ENCODE measurements around the gene CFAP126. TPM values are rescaled to one million over a fixed set of nuclear protein-coding genes. Genes with fewer than 3 reads are reported as not detected.
"Not testable (repeated sequence)": the region's sequence is repeated elsewhere in the genome, so short reads cannot be mapped to it uniquely, and the experiment has no call there.

CFAP126 gene
- polyA plus RNA-seq, 1 donor (not counting 4 experiments of a cell fraction or from before 2014, with no cell fraction given) = not detected

DNA sequence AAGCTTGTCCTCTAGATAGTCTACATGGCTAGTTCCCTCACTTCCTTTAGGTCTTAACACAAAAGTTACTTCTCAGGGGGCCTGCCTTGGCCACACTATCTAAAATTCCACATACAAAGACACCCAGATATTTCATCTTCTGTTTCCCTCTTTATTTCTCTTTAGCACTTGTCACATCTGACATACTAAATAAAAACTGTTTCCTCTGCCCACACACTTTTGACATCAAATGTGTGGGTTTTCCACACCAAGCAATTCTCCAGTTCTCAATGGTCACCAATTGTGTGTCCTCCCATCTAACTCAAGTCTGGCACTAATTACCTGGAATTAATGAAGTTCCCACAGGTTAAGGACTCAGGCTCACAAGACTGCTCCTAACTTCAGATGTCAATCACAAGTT is 25.5 kb upstream of the CFAP126 start:
- no peak overlapping the region for H3K9ac ChIP-seq (ENCODE audit: control insufficient read depth, extremely low read depth, insufficient read depth, low read length)
- FAIRE-seq (no peak), DNase-seq (ENCODE audit: low read depth, low spot score) (no peak)
- H3K4me3 ChIP-seq (ENCODE audit: control insufficient read depth in 2 of 3, extremely low read depth in 1 of 3, insufficient read depth in 2 of 3, low read depth in 1 of 3, low read length in 3 of 3) = no peak overlapping the region
- no peak for TF ChIP-seq EZH2 (IDR thresholded peaks at IDR 0.05; ENCODE audit: low read length)
- TF ChIP-seq, protein P1, sequence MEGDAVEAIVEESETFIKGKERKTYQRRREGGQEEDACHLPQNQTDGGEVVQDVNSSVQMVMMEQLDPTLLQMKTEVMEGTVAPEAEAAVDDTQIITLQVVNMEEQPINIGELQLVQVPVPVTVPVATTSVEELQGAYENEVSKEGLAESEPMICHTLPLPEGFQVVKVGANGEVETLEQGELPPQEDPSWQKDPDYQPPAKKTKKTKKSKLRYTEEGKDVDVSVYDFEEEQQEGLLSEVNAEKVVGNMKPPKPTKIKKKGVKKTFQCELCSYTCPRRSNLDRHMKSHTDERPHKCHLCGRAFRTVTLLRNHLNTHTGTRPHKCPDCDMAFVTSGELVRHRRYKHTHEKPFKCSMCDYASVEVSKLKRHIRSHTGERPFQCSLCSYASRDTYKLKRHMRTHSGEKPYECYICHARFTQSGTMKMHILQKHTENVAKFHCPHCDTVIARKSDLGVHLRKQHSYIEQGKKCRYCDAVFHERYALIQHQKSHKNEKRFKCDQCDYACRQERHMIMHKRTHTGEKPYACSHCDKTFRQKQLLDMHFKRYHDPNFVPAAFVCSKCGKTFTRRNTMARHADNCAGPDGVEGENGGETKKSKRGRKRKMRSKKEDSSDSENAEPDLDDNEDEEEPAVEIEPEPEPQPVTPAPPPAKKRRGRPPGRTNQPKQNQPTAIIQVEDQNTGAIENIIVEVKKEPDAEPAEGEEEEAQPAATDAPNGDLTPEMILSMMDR (optimal IDR thresholded peaks at IDR 0.05 in 1 of 3, IDR thresholded peaks at IDR 0.05 in 1 of 3, conservative IDR thresholded peaks at IDR 0.05 in 1 of 3; ENCODE audit: extremely low read depth in 1 of 3, insufficient read depth in 2 of 3, low read length in 3 of 3) = no peak
- H3K4me2 ChIP-seq (ENCODE audit: control insufficient read depth, extremely low read depth, insufficient read depth, low read depth, low read length) = no peak overlapping the region
- H3K27ac ChIP-seq (ENCODE audit: control insufficient read depth, insufficient read depth, low read length) = no peak overlapping the region
- no peaks in the 10 kb centered on the region for H3K79me2 ChIP-seq (ENCODE audit: control insufficient read depth, insufficient read depth, low read length)
- H3K9me1 ChIP-seq (ENCODE audit: control insufficient read depth, extremely low read depth, insufficient read depth, low read length) = no peaks in the 10 kb centered on the region
- H4K20me1 ChIP-seq (ENCODE audit: control insufficient read depth, extremely low read depth, insufficient read depth, low read length) = no peaks in the 10 kb centered on the region
- H3K4me1 ChIP-seq (ENCODE audit: control insufficient read depth, extremely low read depth, insufficient read depth, low read length) = no peaks in the 10 kb centered on the region
- no peak overlapping the region for H2AFZ ChIP-seq (ENCODE audit: control insufficient read depth, low read length)
- H3K36me3 ChIP-seq (ENCODE audit: control insufficient read depth in 2 of 2, extremely low read depth in 1 of 2, insufficient read depth in 2 of 2, low read length in 2 of 2) = no peaks in the 10 kb centered on the region
- no peaks in the 10 kb centered on the region for H3K9me3 ChIP-seq (ENCODE audit: control insufficient read depth, low read depth, low read length)
- dilution Hi-C loops (cut with MboI; ENCODE audit: extremely low pct_ligation_motif_present, low sequenced_read_pairs) = no loop called here
- no peaks in the 10 kb centered on the region for H3K27me3 ChIP-seq (ENCODE audit: control insufficient read depth, extremely low read depth, insufficient read depth, low read length)

DNA sequence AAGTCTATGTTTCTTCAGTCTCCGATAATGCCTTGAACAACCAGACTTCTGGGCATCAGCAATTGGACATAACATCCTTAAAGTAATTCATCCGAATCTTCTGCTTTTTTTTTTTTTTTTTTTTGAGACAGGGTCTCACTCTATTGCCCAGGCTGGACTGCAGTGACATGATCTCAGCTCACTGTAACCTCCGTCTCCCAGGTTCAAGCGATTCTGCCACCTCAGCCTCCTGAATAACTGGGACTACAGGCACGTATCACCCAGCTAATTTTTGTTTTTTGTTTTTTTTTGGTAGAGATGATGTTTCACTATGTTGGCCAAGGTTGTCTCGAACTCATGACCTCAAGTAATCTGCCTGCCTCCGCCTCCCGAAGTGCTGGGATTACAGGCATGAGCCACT is 23.9 kb upstream of the CFAP126 start:
- no peak for TF ChIP-seq EZH2 (IDR thresholded peaks at IDR 0.05; ENCODE audit: low read length)
- TF ChIP-seq, protein P1 (optimal IDR thresholded peaks at IDR 0.05 in 1 of 3, IDR thresholded peaks at IDR 0.05 in 1 of 3, conservative IDR thresholded peaks at IDR 0.05 in 1 of 3; ENCODE audit: extremely low read depth in 1 of 3, insufficient read depth in 2 of 3, low read length in 3 of 3) = no peak
- dilution Hi-C loops (cut with MboI; ENCODE audit: extremely low pct_ligation_motif_present, low sequenced_read_pairs) = no loop called here
- Histone ChIP-seq H3K4me3 (ENCODE audit: control insufficient read depth in 2 of 3, extremely low read depth in 1 of 3, insufficient read depth in 2 of 3, low read depth in 1 of 3, low read length in 3 of 3) (no peak overlapping the region), H3K9ac (ENCODE audit: control insufficient read depth, extremely low read depth, insufficient read depth, low read length) (no peak overlapping the region), H3K36me3 (ENCODE audit: control insufficient read depth in 2 of 2, extremely low read depth in 1 of 2, insufficient read depth in 2 of 2, low read length in 2 of 2) (no peaks in the 10 kb centered on the region), H2AFZ (ENCODE audit: control insufficient read depth, low read length) (no peak overlapping the region), H3K27ac (ENCODE audit: control insufficient read depth, insufficient read depth, low read length) (no peak overlapping the region), H3K4me1 (ENCODE audit: control insufficient read depth, extremely low read depth, insufficient read depth, low read length) (no peaks in the 10 kb centered on the region), H3K9me3 (ENCODE audit: control insufficient read depth, low read depth, low read length) (no peaks in the 10 kb centered on the region), H3K27me3 (ENCODE audit: control insufficient read depth, extremely low read depth, insufficient read depth, low read length) (no peaks in the 10 kb centered on the region), H4K20me1 (ENCODE audit: control insufficient read depth, extremely low read depth, insufficient read depth, low read length) (no peaks in the 10 kb centered on the region), H3K79me2 (ENCODE audit: control insufficient read depth, insufficient read depth, low read length) (no peaks in the 10 kb centered on the region), H3K9me1 (ENCODE audit: control insufficient read depth, extremely low read depth, insufficient read depth, low read length) (no peaks in the 10 kb centered on the region), H3K4me2 (ENCODE audit: control insufficient read depth, extremely low read depth, insufficient read depth, low read depth, low read length) (no peak overlapping the region)
- FAIRE-seq = no peak
- no peak for DNase-seq (ENCODE audit: low read depth, low spot score)

DNA sequence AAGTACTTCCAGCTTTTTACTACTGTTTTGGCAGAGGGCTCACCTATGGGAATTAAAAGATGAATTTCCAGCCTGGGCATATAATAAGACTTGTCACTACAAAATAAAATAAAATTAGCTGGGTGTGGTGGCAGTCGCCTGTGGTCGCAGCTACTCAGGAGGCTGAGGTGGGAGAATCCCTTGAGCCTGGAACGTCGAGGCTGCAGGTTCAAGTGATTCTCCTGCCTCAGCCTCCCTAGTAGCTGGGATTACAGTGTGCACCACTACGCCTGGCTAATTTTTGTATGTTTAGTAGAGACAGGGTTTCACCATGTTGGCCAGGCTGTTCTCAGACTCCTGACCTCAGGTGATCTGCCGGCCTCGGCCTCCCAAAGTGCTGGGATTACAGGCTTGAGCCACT is 23.5 kb upstream of the CFAP126 start:
- H3K4me1 ChIP-seq (ENCODE audit: control insufficient read depth, extremely low read depth, insufficient read depth, low read length); H3K36me3 ChIP-seq (ENCODE audit: control insufficient read depth in 2 of 2, extremely low read depth in 1 of 2, insufficient read depth in 2 of 2, low read length in 2 of 2); H4K20me1 ChIP-seq (ENCODE audit: control insufficient read depth, extremely low read depth, insufficient read depth, low read length); H3K79me2 ChIP-seq (ENCODE audit: control insufficient read depth, insufficient read depth, low read length); H3K9ac ChIP-seq (ENCODE audit: control insufficient read depth, extremely low read depth, insufficient read depth, low read length); H3K9me1 ChIP-seq (ENCODE audit: control insufficient read depth, extremely low read depth, insufficient read depth, low read length); H3K27me3 ChIP-seq (ENCODE audit: control insufficient read depth, extremely low read depth, insufficient read depth, low read length); H3K27ac ChIP-seq (ENCODE audit: control insufficient read depth, insufficient read depth, low read length); dilution Hi-C loops (cut with MboI; ENCODE audit: extremely low pct_ligation_motif_present, low sequenced_read_pairs); H3K9me3 ChIP-seq (ENCODE audit: control insufficient read depth, low read depth, low read length); FAIRE-seq; H2AFZ ChIP-seq (ENCODE audit: control insufficient read depth, low read length); DNase-seq (ENCODE audit: low read depth, low spot score): not testable (repeated sequence)
- peak overlapping the region; percentile 82 for H3K4me2 ChIP-seq (ENCODE audit: control insufficient read depth, extremely low read depth, insufficient read depth, low read depth, low read length)
- H3K4me3 ChIP-seq (ENCODE audit: control insufficient read depth in 2 of 3, extremely low read depth in 1 of 3, insufficient read depth in 2 of 3, low read depth in 1 of 3, low read length in 3 of 3) = peak overlapping the region in 1 of 3 experiments; percentile 75
